Calu3 (cell line): Measurements from ENCODE around the gene RASSF4. TPM values are rescaled to one million over a fixed set of nuclear protein-coding genes. Genes with fewer than 3 reads are reported as not detected.

ENCODE experiments used
- BruUV-seq: library from RNA; stranded (reverse); fragments of 400-500 nt; replicated peaks from 2 replicates; lab custom pipeline; 2021; lab: Mats Ljungman, UMichigan
- CTCF ChIA-PET: fragments of 300-600 bp; sonication (Branson Sonifier 250); formaldehyde crosslinking; loops from one replicate; lab custom pipeline; 2022; ENCODE audit warnings: antibody characterized with exemption; lab: Charles Lee
- DNase-seq: peaks from one replicate; pipeline ENCODE4 v3.0.0; 2022
- H3K27ac Mint-ChIP-seq: one replicate; pipeline ENCODE4 v1.8.0; 2022; ENCODE audit warnings: mixed read lengths; ENCODE audit not compliant: unreplicated experiment
- H3K27me3 Mint-ChIP-seq: one replicate; pipeline ENCODE4 v1.8.0; 2022; ENCODE audit warnings: mixed read lengths; ENCODE audit not compliant: unreplicated experiment
- H3K36me3 Mint-ChIP-seq: one replicate; pipeline ENCODE4 v1.8.0; 2022; ENCODE audit warnings: mild to moderate bottlenecking, moderate library complexity, mixed read lengths; ENCODE audit not compliant: insufficient read depth, unreplicated experiment
- H3K4me1 Mint-ChIP-seq: one replicate; pipeline ENCODE4 v1.8.0; 2022; ENCODE audit warnings: mild to moderate bottlenecking, low read depth, mixed read lengths; ENCODE audit not compliant: unreplicated experiment
- H3K4me3 Mint-ChIP-seq: one replicate; pipeline ENCODE4 v1.8.0; 2022; ENCODE audit warnings: mild to moderate bottlenecking, low read depth, moderate library complexity, mixed read lengths; ENCODE audit not compliant: unreplicated experiment
- H3K9me3 Mint-ChIP-seq: one replicate; pipeline ENCODE4 v1.8.0; 2022; ENCODE audit warnings: low read depth, mixed read lengths; ENCODE audit not compliant: unreplicated experiment
- CTCF ChIP-seq: fragments of 200-600 bp; IDR thresholded peaks from one replicate; pipeline ENCODE4 v1.8.0; 2022; ENCODE audit warnings: antibody characterized with exemption; ENCODE audit not compliant: unreplicated experiment
- intact Hi-C: fragments of 100-400 bp; cut with micrococcal nuclease; formaldehyde crosslinking; loops from one replicate; pipeline ENCODE4 v1.10.0; 2022; ENCODE audit not compliant: unreplicated experiment
- total RNA-seq: library from RNA; stranded (reverse); gene quantifications from 2 replicates; pipeline ENCODE4 v1.2.3, GENCODE V29; 2022

RASSF4 gene
- total RNA-seq, 1 experiment from 2014 or later = 2.2 TPM

- intact Hi-C loops = no loop called here
- no peak for TF ChIP-seq CTCF
- Mint-ChIP-seq H3K27ac (no peak overlapping the region), H3K36me3 (peaks cover 5% of the 10 kb centered on the region), H3K4me3 (no peak overlapping the region), H3K27me3 (no peaks in the 10 kb centered on the region), H3K9me3 (peaks cover 16% of the 10 kb centered on the region), H3K4me1 (peaks cover 27% of the 10 kb centered on the region)
- CTCF ChIA-PET = interaction anchor here (1.5 kb wide), 1 partner anchor 20 kb away, joined by 3 read pairs; no protein-coding TSS in a partner anchor
- DNase-seq = no peak
- no TSS peak for BruUV-seq
These were observed 13.4 kb upstream of the RASSF4 start for GRCh38 chr10:44946205-44946604.

GRCh38 chr10:44947371-44948152, 12.0 kb upstream of the RASSF4 start:
- DNase-seq = peak; percentile 25
- Mint-ChIP-seq H3K27me3 (no peaks in the 10 kb centered on the region), H3K4me1 (peaks cover 27% of the 10 kb centered on the region), H3K36me3 (peaks cover 5% of the 10 kb centered on the region), H3K4me3 (no peak overlapping the region), H3K27ac (no peak overlapping the region), H3K9me3 (peaks cover 15% of the 10 kb centered on the region)
- CTCF ChIA-PET = interaction anchor here (1.4 to 1.5 kb wide), 2 partner anchors 19 to 28 kb away, joined by 3 to 9 read pairs; no protein-coding TSS in a partner anchor
- TF ChIP-seq CTCF = no peak
- intact Hi-C loops = no loop called here
- BruUV-seq = no TSS peak

GRCh38 chr10:44948642-44949041, 11.0 kb upstream of the RASSF4 start:
- intact Hi-C loops = no loop called here
- Mint-ChIP-seq H3K4me1 (peaks cover 27% of the 10 kb centered on the region), H3K9me3 (peaks cover 11% of the 10 kb centered on the region), H3K4me3 (no peak overlapping the region), H3K27ac (no peak overlapping the region), H3K36me3 (peaks cover 5% of the 10 kb centered on the region), H3K27me3 (no peaks in the 10 kb centered on the region)
- BruUV-seq = no TSS peak
- no peak for DNase-seq
- CTCF ChIA-PET = interaction anchor here (1.4 kb wide), 1 partner anchor 27 kb away, joined by 9 read pairs; no protein-coding TSS in a partner anchor
- no peak for TF ChIP-seq CTCF

- H3K36me3 Mint-ChIP-seq = peaks cover 5% of the 10 kb centered on the region
- CTCF ChIA-PET = interaction anchor here (0.5 kb wide), 1 partner anchor 18 kb away, joined by 3 read pairs; no protein-coding TSS in a partner anchor
- BruUV-seq = no TSS peak
These were observed 10.3 kb upstream of the RASSF4 start for GRCh38 chr10:44949127-44949802.

More at GRCh38 chr10:44949127-44949802, 10.3 kb upstream of the RASSF4 start:
- peaks cover 27% of the 10 kb centered on the region for H3K4me1 Mint-ChIP-seq
- no peak for TF ChIP-seq CTCF
- intact Hi-C loops = no loop called here
- no peaks in the 10 kb centered on the region for H3K27me3 Mint-ChIP-seq
- no peak for DNase-seq
- peaks cover 8% of the 10 kb centered on the region for H3K9me3 Mint-ChIP-seq
- H3K27ac Mint-ChIP-seq = no peak overlapping the region
- no peak overlapping the region for H3K4me3 Mint-ChIP-seq
